IMR-90 (cell line): ENCODE data around the gene ABCC5. TPM values are rescaled to one million over a fixed set of nuclear protein-coding genes. Genes with fewer than 3 reads are reported as not detected.

Source experiments
- ATAC-seq: fragments of 200-7000 bp; cut with Tn5 transposase; 2 replicates; pipeline ENCODE4 v1.9.1; 2020; ENCODE audit warnings: low read depth, mild to moderate bottlenecking, moderate library complexity
- BruUV-seq: library from RNA; stranded (reverse); fragments of 400-500 nt; replicated peaks from 2 replicates; lab custom pipeline; 2021; lab: Mats Ljungman, UMichigan
- CTCF ChIA-PET: fragments of 300-600 bp; formaldehyde crosslinking; extraction: SDS; loops from one replicate; lab custom pipeline; 2021; ENCODE audit warnings: antibody characterized with exemption; lab: Yijun Ruan, JAX
- POLR2A ChIA-PET: fragments of 300-600 bp; sonication (Branson Sonifier 250); formaldehyde crosslinking; loops from one replicate; lab custom pipeline; 2022; ENCODE audit warnings: antibody characterized with exemption; ENCODE audit not compliant: unreplicated experiment; lab: Charles Lee
- DNase-seq: peaks from one replicate; pipeline ENCODE4 v3.0.0; 2013
- H2AFZ ChIP-seq: replicated peaks from 2 replicates; pipeline ENCODE3; 2013; ENCODE audit warnings: low read length, mild to moderate bottlenecking; ENCODE audit not compliant: poor library complexity
- H2AK5ac ChIP-seq: 2 replicates; pipeline ENCODE4 v1.6.1; 2013; ENCODE audit warnings: low read depth, low read length, inconsistent platforms
- H2AK9ac ChIP-seq: replicated peaks from 2 replicates; pipeline ENCODE3; 2013; ENCODE audit warnings: mild to moderate bottlenecking, low read depth, low read length, moderate library complexity; ENCODE audit not compliant: poor library complexity
- H2BK120ac ChIP-seq: 2 replicates; pipeline ENCODE4 v1.6.1; 2013; ENCODE audit warnings: low read depth, low read length, inconsistent platforms
- H2BK15ac ChIP-seq: 3 replicates; pipeline ENCODE4 v1.6.1; 2013; ENCODE audit warnings: low read depth, low read length, inconsistent platforms
- H2BK20ac ChIP-seq: 2 replicates; pipeline ENCODE4 v1.6.1; 2013; ENCODE audit warnings: low read depth, mild to moderate bottlenecking, inconsistent platforms, low read length, moderate library complexity
- H2BK5ac ChIP-seq: 2 replicates; pipeline ENCODE4 v1.6.1; 2013; ENCODE audit warnings: mild to moderate bottlenecking, low read depth, low read length, inconsistent platforms; ENCODE audit not compliant: poor library complexity, severe bottlenecking
- H3K14ac ChIP-seq: replicated peaks from 2 replicates; pipeline ENCODE4 v1.6.1; 2013; ENCODE audit warnings: low read depth, low read length, inconsistent platforms
- H3K18ac ChIP-seq: 2 replicates; pipeline ENCODE4 v1.6.1; 2013; ENCODE audit warnings: low read depth, low read length, control low read depth
- H3K23ac ChIP-seq: 2 replicates; pipeline ENCODE4 v1.6.1; 2013; ENCODE audit warnings: low read depth, low read length, inconsistent platforms
- H3K27ac ChIP-seq: 2 replicates; pipeline ENCODE4 v1.5.1; 2013; ENCODE audit warnings: mild to moderate bottlenecking, control low read depth, low read length; ENCODE audit not compliant: insufficient read depth
- H3K27me3 ChIP-seq: 2 replicates; pipeline ENCODE4 v1.6.1; 2013; ENCODE audit warnings: low read length; ENCODE audit not compliant: control insufficient read depth, insufficient read depth
- H3K36me3 ChIP-seq: 2 replicates; pipeline ENCODE4 v1.6.1; 2013; ENCODE audit warnings: low read length, mixed read lengths; ENCODE audit not compliant: control insufficient read depth, insufficient read depth
- H3K4ac ChIP-seq: 2 replicates; pipeline ENCODE4 v1.6.1; 2013; ENCODE audit warnings: low read depth, low read length, inconsistent platforms
- H3K4me1 ChIP-seq: 2 replicates; pipeline ENCODE4 v1.6.1; 2013; ENCODE audit warnings: low read length, mixed read lengths; ENCODE audit not compliant: control insufficient read depth, insufficient read depth
- H3K4me2 ChIP-seq: 2 replicates; pipeline ENCODE4 v1.6.1; 2013; ENCODE audit warnings: low read depth, mild to moderate bottlenecking, control low read depth, low read length, moderate library complexity
- H3K4me3 ChIP-seq: 2 replicates; pipeline ENCODE4 v1.5.1; 2013; ENCODE audit warnings: low read depth, mild to moderate bottlenecking, control low read depth, low read length, moderate library complexity; ENCODE audit not compliant: insufficient read depth
- H3K56ac ChIP-seq: 2 replicates; pipeline ENCODE4 v1.6.1; 2013; ENCODE audit warnings: low read length, inconsistent platforms; ENCODE audit not compliant: insufficient read depth; ENCODE audit errors: extremely low read depth
- H3K79me1 ChIP-seq, 2 experiments: 2 replicates each; pipeline ENCODE4 v1.6.1; 2013; ENCODE audit warnings: low read length in 2 of 2, inconsistent platforms in 1 of 2, low read depth in 1 of 2
- H3K9ac ChIP-seq: 2 replicates; pipeline ENCODE4 v1.6.1; 2013; ENCODE audit warnings: low read depth, low read length, control low read depth
- H3K9me1 ChIP-seq: 2 replicates; pipeline ENCODE4 v1.6.1; 2013; ENCODE audit warnings: low read length, inconsistent platforms; ENCODE audit not compliant: insufficient read depth
- H3K9me3 ChIP-seq: 2 replicates; pipeline ENCODE4 v1.6.1; 2013; ENCODE audit warnings: low read length; ENCODE audit not compliant: control insufficient read depth, insufficient read depth
- H4K20me1 ChIP-seq: 2 replicates; pipeline ENCODE4 v1.6.1; 2013; ENCODE audit warnings: low read length, inconsistent platforms; ENCODE audit not compliant: insufficient read depth
- H4K5ac ChIP-seq: 2 replicates; pipeline ENCODE4 v1.6.1; 2013; ENCODE audit warnings: mild to moderate bottlenecking, low read depth, low read length, control low read depth
- H4K8ac ChIP-seq, 2 experiments: 2 replicates each; pipeline ENCODE4 v1.6.1; 2013; ENCODE audit warnings: low read depth in 2 of 2, low read length in 2 of 2, control low read depth in 1 of 2, inconsistent platforms in 1 of 2
- H4K91ac ChIP-seq: 2 replicates; pipeline ENCODE4 v1.6.1; 2013; ENCODE audit warnings: low read depth, low read length, inconsistent platforms; ENCODE audit not compliant: insufficient read depth
- BHLHE40 ChIP-seq: fragments of 150-350 bp; IDR thresholded peaks from 2 replicates; pipeline ENCODE4 v1.6.1; 2016; ENCODE audit warnings: mild to moderate bottlenecking, low read depth, low read length
- CEBPB ChIP-seq: IDR thresholded peaks from 2 replicates; pipeline ENCODE4 v1.6.1; 2012; ENCODE audit warnings: low read depth, low read length, improper control_type of control experiment
- CHD1 ChIP-seq: IDR thresholded peaks from 2 replicates; pipeline ENCODE4 v1.6.1; 2012; ENCODE audit warnings: low read depth, low read length, improper control_type of control experiment
- CTCF ChIP-seq: conservative IDR thresholded peaks from 2 replicates; pipeline ENCODE4 v1.5.1; 2012; ENCODE audit warnings: mild to moderate bottlenecking, low read depth, low read length, improper control_type of control experiment
- ELK1 ChIP-seq: fragments of 150-350 bp; IDR thresholded peaks from 2 replicates; pipeline ENCODE4 v1.6.1; 2016; ENCODE audit warnings: low read depth, mild to moderate bottlenecking, low read length, moderate library complexity, borderline replicate concordance
- FOS ChIP-seq: fragments of 150-350 bp; IDR thresholded peaks from 2 replicates; pipeline ENCODE4 v1.6.1; 2016; ENCODE audit warnings: low read depth, low read length
- MAFK ChIP-seq: IDR thresholded peaks from 2 replicates; pipeline ENCODE4 v1.6.1; 2012; ENCODE audit warnings: low read depth, low read length, improper control_type of control experiment
- MAZ ChIP-seq: IDR thresholded peaks from 2 replicates; pipeline ENCODE4 v1.6.1; 2012; ENCODE audit warnings: low read depth, mild to moderate bottlenecking, low read length, improper control_type of control experiment, moderate library complexity, borderline replicate concordance
- MXI1 ChIP-seq: IDR thresholded peaks from 2 replicates; pipeline ENCODE4 v1.6.1; 2012; ENCODE audit warnings: low read depth, mild to moderate bottlenecking, low read length, moderate library complexity, borderline replicate concordance
- NFE2L2 ChIP-seq: fragments of 150-350 bp; IDR thresholded peaks from 2 replicates; pipeline ENCODE4 v1.6.1; 2016; ENCODE audit warnings: low read depth, mild to moderate bottlenecking, low read length
- POLR2A ChIP-seq: IDR thresholded peaks from 2 replicates; pipeline ENCODE4 v1.6.1; 2012; ENCODE audit warnings: mild to moderate bottlenecking, low read depth, low read length
- RAD21 ChIP-seq: IDR thresholded peaks from 2 replicates; pipeline ENCODE4 v1.6.1; 2012; ENCODE audit warnings: low read length, improper control_type of control experiment
- RCOR1 ChIP-seq: IDR thresholded peaks from 2 replicates; pipeline ENCODE4 v1.6.1; 2012; ENCODE audit warnings: mild to moderate bottlenecking, low read length, improper control_type of control experiment; ENCODE audit not compliant: insufficient replicate concordance
- RFX5 ChIP-seq: IDR thresholded peaks from 2 replicates; pipeline ENCODE4 v1.8.0; 2012; ENCODE audit warnings: low read depth, mild to moderate bottlenecking, low read length, moderate library complexity
- SMC3 ChIP-seq: fragments of 150-350 bp; IDR thresholded peaks from 2 replicates; pipeline ENCODE4 v1.6.1; 2016; ENCODE audit warnings: low read depth, mild to moderate bottlenecking, antibody characterized with exemption, low read length, moderate library complexity
- USF2 ChIP-seq: fragments of 150-350 bp; IDR thresholded peaks from 2 replicates; pipeline ENCODE4 v1.6.1; 2017; ENCODE audit warnings: mild to moderate bottlenecking, antibody characterized with exemption, low read length, low read depth
- WGBS, 2 experiments: methylation state at CpG; one replicate each; pipeline versions ENCODE4 v1.1.5 to v1.1.7; 2013; ENCODE audit warnings: missing lambda C conversion rate in 2 of 2; ENCODE audit not compliant: insufficient read length in 1 of 2; ENCODE audit errors: extremely low coverage in 2 of 2; 5-methylcytosine and 5-hydroxymethylcytosine counted together
- dilution Hi-C: fragments of 300-500 bp; cut with HindIII; formaldehyde crosslinking; loops from one replicate; pipeline ENCODE4 v1.14.3; 2018; ENCODE audit warnings: low sequenced_read_pairs; ENCODE audit not compliant: unreplicated experiment
- in situ Hi-C: fragments of 300-500 bp; cut with MboI; formaldehyde crosslinking; loops from 3 replicates; pipeline ENCODE4 v1.14.3; 2019; ENCODE audit warnings: low sequenced_read_pairs, inconsistent platforms, mixed read lengths
- intact Hi-C: fragments of 100-400 bp; cut with micrococcal nuclease; formaldehyde crosslinking; loops from 2 replicates; pipeline ENCODE4 v1.10.0; 2022
- polyA plus RNA-seq, 3 experiments: library from polyadenylated mRNA; depleted of rRNA; stranded (reverse); fragments of >200 nt; gene quantifications; 2 replicates each; pipeline ENCODE4 v1.2.3, GENCODE V29; 2012; ENCODE audit warnings: low replicate concordance in 1 of 3
- total RNA-seq: library from RNA; depleted of rRNA; stranded (reverse); fragments of >200 nt; gene quantifications from 2 replicates; pipeline ENCODE4 v1.2.3, GENCODE V29; 2012

The ABCC5 gene
- total and polyA plus RNA-seq, 2 of the 4 experiments (the other 2 are of a cell fraction), result 8.4 to 17.7 TPM

- no peak overlapping the region for H4K8ac ChIP-seq
- H3K36me3 ChIP-seq, result no peaks in the 10 kb centered on the region
- H3K4ac ChIP-seq, result no peak overlapping the region
- H3K4me2 ChIP-seq, result no peak overlapping the region
- no TSS peak for BruUV-seq
- intact Hi-C loops (no loop called here), in situ Hi-C loops (no loop called here), dilution Hi-C loops (no loop called here)
- H2AK5ac ChIP-seq, result no peak overlapping the region
- CTCF ChIA-PET, result interaction anchor here (1.2 to 1.4 kb wide), 2 partner anchors 10 to 13 kb away, joined by 4 read pairs; partner anchors contain the start of gene ABCC5
- no peak overlapping the region for H3K4me3 ChIP-seq
- POLR2A ChIA-PET, result no interaction called here
- H3K14ac ChIP-seq, result no peak overlapping the region
- no CpG with 5 or more reads among the region's 3 CpGs for WGBS, 2 experiments
- no peak overlapping the region for H4K5ac ChIP-seq
- DNase-seq, result no peak
- ATAC-seq, result no peak
- H2BK120ac ChIP-seq, result no peak overlapping the region
- H4K20me1 ChIP-seq, result no peaks in the 10 kb centered on the region
- TF ChIP-seq FOS (no peak), MXI1 (no peak), CHD1 (no peak), NFE2L2 (no peak), MAZ (no peak), BHLHE40 (no peak), ELK1 (no peak), USF2 (no peak), CTCF (no peak), MAFK (no peak), RFX5 (no peak), RCOR1 (no peak), RAD21 (no peak), POLR2A (no peak), CEBPB (no peak), SMC3 (no peak)
- peaks cover 20% of the 10 kb centered on the region for H3K27me3 ChIP-seq
- H3K9me3 ChIP-seq, result no peaks in the 10 kb centered on the region
- H2BK15ac ChIP-seq, result no peak overlapping the region
- H3K4me1 ChIP-seq, result no peaks in the 10 kb centered on the region
- no peak overlapping the region for H2AFZ ChIP-seq
- H3K23ac ChIP-seq, result no peak overlapping the region
- no peaks in the 10 kb centered on the region for H3K79me1 ChIP-seq
- H3K18ac ChIP-seq, result no peak overlapping the region
- no peak overlapping the region for H3K27ac ChIP-seq
- no peaks in the 10 kb centered on the region for H3K9me1 ChIP-seq
- no peak overlapping the region for H4K91ac ChIP-seq
- no peak overlapping the region for H2BK5ac ChIP-seq
- H3K9ac ChIP-seq, result no peak overlapping the region
- H3K56ac ChIP-seq, result no peak overlapping the region
- H2AK9ac ChIP-seq, result no peak overlapping the region
- H2BK20ac ChIP-seq, result no peak overlapping the region
These were observed 12.9 kb upstream of the ABCC5 start for GRCh38 chr3:184030536-184030935.
